MCF 10A (cell line): Measurements from ENCODE around the gene GABBR1. TPM values are rescaled to one million over a fixed set of nuclear protein-coding genes. Genes with fewer than 3 reads are reported as not detected.
"Not testable (repeated sequence)": the region's sequence is repeated elsewhere in the genome, so short reads cannot be mapped to it uniquely, and the experiment has no call there.

Experiments used
- BruUV-seq: library from RNA; stranded (reverse); fragments of 400-500 nt; replicated peaks from 2 replicates; lab custom pipeline; 2021; lab: Mats Ljungman, UMichigan
- CTCF ChIA-PET: fragments of 300-600 bp; sonication (Branson Sonifier 250); formaldehyde crosslinking; extraction: SDS; loops from one replicate; lab custom pipeline; 2021; ENCODE audit warnings: antibody characterized with exemption, inconsistent platforms; lab: Yijun Ruan, JAX
- POLR2A ChIA-PET: fragments of 300-600, 350-650 bp; sonication (Branson Sonifier 250); formaldehyde crosslinking; extraction: SDS; loops from one replicate; lab custom pipeline; 2020; ENCODE audit warnings: antibody characterized with exemption, inconsistent platforms; lab: Yijun Ruan, JAX
- DNase-seq: peaks from one replicate; pipeline ENCODE4 v3.0.0-alpha.2; 2018; ENCODE audit not compliant: unreplicated experiment
- H3K27ac Mint-ChIP-seq: one replicate; pipeline ENCODE4 v1.8.0; 2022; ENCODE audit warnings: mild to moderate bottlenecking, low read depth, mixed read lengths; ENCODE audit not compliant: unreplicated experiment
- H3K27me3 Mint-ChIP-seq: one replicate; pipeline ENCODE4 v1.8.0; 2022; ENCODE audit warnings: mixed read lengths; ENCODE audit not compliant: insufficient read depth, unreplicated experiment
- H3K36me3 Mint-ChIP-seq: one replicate; pipeline ENCODE4 v1.8.0; 2022; ENCODE audit warnings: mild to moderate bottlenecking, moderate library complexity, mixed read lengths; ENCODE audit not compliant: insufficient read depth, unreplicated experiment
- H3K4me1 Mint-ChIP-seq: one replicate; pipeline ENCODE4 v1.8.0; 2022; ENCODE audit warnings: mixed read lengths; ENCODE audit not compliant: insufficient read depth, unreplicated experiment
- H3K4me3 Mint-ChIP-seq: one replicate; pipeline ENCODE4 v1.8.0; 2022; ENCODE audit warnings: mild to moderate bottlenecking, moderate library complexity, mixed read lengths; ENCODE audit not compliant: unreplicated experiment
- H3K9me3 Mint-ChIP-seq: one replicate; pipeline ENCODE4 v1.8.0; 2022; ENCODE audit warnings: mixed read lengths; ENCODE audit not compliant: unreplicated experiment
- CTCF ChIP-seq: fragments of 200-600 bp; IDR thresholded peaks from one replicate; pipeline ENCODE4 v1.8.0; 2022; ENCODE audit warnings: antibody characterized with exemption, mild to moderate bottlenecking; ENCODE audit not compliant: unreplicated experiment
- intact Hi-C: fragments of 100-400 bp; cut with micrococcal nuclease; formaldehyde crosslinking; loops from 2 replicates; pipeline ENCODE4 v1.14.1; 2022
- total RNA-seq: library from RNA; stranded (reverse); gene quantifications from 2 replicates; pipeline ENCODE4 v1.2.3, GENCODE V29; 2022

The GABBR1 gene
- total RNA-seq, 1 experiment from 2014 or later: 38.8 TPM

- Mint-ChIP-seq H3K27ac (peak overlapping the region; percentile 66), H3K9me3 (peaks cover 6% of the 10 kb centered on the region), H3K4me3 (no peak overlapping the region), H3K4me1 (peaks cover 18% of the 10 kb centered on the region), H3K27me3 (no peaks in the 10 kb centered on the region), H3K36me3 (no peaks in the 10 kb centered on the region)
- TF ChIP-seq CTCF: no peak
- DNase-seq: no peak
- ChIA-PET CTCF (interaction anchor here (11.7 kb wide), 1 partner anchor 23 kb away, joined by 202 read pairs; no protein-coding TSS in a partner anchor), POLR2A (no interaction called here)
- BruUV-seq: no TSS peak
- intact Hi-C loops: no loop called here
Observed at GRCh38 chr6:29674008-29674407, 41.0 kb upstream of the GABBR1 start.

DNA sequence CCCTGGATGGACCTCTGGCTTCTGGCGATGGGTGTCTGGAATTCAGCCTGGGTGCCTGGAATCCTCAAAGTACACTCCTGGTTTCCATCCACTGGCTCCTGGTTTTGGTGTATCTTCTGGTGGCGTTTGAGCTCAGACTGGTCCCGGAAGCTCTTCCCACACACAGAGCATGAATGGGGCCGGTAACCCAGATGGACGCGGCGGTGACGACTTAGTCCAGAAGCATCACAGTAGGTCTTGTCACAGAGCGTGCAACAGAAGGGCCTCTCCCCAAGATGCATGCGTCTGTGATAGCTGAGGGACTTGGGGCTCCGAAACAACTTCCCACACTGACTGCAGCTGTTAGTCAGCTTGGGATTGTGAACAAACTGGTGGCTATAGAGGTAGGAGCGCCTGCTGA, 40.2 kb upstream of the GABBR1 start:
- intact Hi-C loops: no loop called here
- BruUV-seq: no TSS peak
- no peak for TF ChIP-seq CTCF
- CTCF ChIA-PET: interaction anchor here (0.5 to 11.7 kb wide), 4 partner anchors 11 to 74 kb away, joined by 3 to 202 read pairs (median 6); no protein-coding TSS in a partner anchor
- POLR2A ChIA-PET: no interaction called here
- Mint-ChIP-seq H3K27me3 (no peaks in the 10 kb centered on the region), H3K4me3 (no peak overlapping the region), H3K4me1 (peaks cover 15% of the 10 kb centered on the region), H3K27ac (no peak overlapping the region), H3K36me3 (no peaks in the 10 kb centered on the region), H3K9me3 (peaks cover 6% of the 10 kb centered on the region)
- no peak for DNase-seq

DNA sequence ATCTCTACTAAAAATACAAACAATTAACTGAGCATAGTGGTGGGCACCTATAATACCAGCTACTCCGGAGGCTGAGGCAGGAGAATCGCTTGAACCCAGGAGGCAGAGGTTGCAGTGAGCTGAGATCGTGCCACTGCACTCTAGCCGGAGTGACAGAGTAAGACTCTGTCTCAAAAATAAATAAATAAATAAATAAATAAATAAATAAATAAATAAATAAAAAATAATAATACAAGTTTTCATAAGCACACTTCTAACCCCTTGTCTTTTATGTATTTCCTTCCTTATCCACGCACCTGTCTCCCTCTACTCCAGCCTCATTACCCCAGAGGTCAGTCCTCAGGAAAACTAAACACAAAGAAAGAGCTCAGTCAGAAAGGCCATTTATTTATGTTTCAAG, 39.1 kb upstream of the GABBR1 start:
- intact Hi-C loops, POLR2A ChIA-PET, BruUV-seq: not testable (repeated sequence)

GRCh38 chr6:29671026-29671425, 38.0 kb upstream of the GABBR1 start:
- DNase-seq: no peak
- no peaks in the 10 kb centered on the region for H3K4me1 Mint-ChIP-seq
- H3K36me3 Mint-ChIP-seq: no peaks in the 10 kb centered on the region
- H3K9me3 Mint-ChIP-seq: peaks cover 6% of the 10 kb centered on the region
- ChIA-PET CTCF (interaction anchor here (0.6 to 11.7 kb wide), 3 partner anchors 14 to 25 kb away, joined by 4 to 202 read pairs (median 6); no protein-coding TSS in a partner anchor), POLR2A (no interaction called here)
- H3K27ac Mint-ChIP-seq: no peak overlapping the region
- BruUV-seq: no TSS peak
- TF ChIP-seq CTCF: no peak
- H3K4me3 Mint-ChIP-seq: no peak overlapping the region
- intact Hi-C loops: no loop called here
- no peaks in the 10 kb centered on the region for H3K27me3 Mint-ChIP-seq

More for the DNA sequence above, 39.1 kb upstream of the GABBR1 start:
- not testable (repeated sequence) for H3K9me3 Mint-ChIP-seq, H3K4me3 Mint-ChIP-seq, H3K4me1 Mint-ChIP-seq, H3K36me3 Mint-ChIP-seq, DNase-seq, H3K27ac Mint-ChIP-seq, H3K27me3 Mint-ChIP-seq
- CTCF ChIA-PET: interaction anchor here (0.6 to 11.7 kb wide), 4 partner anchors 10 to 82 kb away, joined by 3 to 202 read pairs (median 6); no protein-coding TSS in a partner anchor
